Endothelial cell of hepatic sinusoid (primary cell): ENCODE measurements around the gene CCDC102B.
"Not testable (repeated sequence)": the region's sequence is repeated elsewhere in the genome, so short reads cannot be mapped to it uniquely, and the experiment has no call there.

ENCODE experiments used
- in situ Hi-C: cut with HindIII; loops from 2 replicates; pipeline ENCODE4 v1.10.0; 2017; ENCODE audit warnings: low sequenced_read_pairs

Gene CCDC102B

GRCh38 chr18:68826121-68826520, 28.2 kb downstream of the CCDC102B start:
- in situ Hi-C loops: no loop called here

GRCh38 chr18:68830256-68831045, 32.6 kb downstream of the CCDC102B start:
- in situ Hi-C loops: no loop called here

- in situ Hi-C loops: no loop called here
Measured at GRCh38 chr18:68833756-68834155, 35.9 kb downstream of the CCDC102B start.

GRCh38 chr18:68837665-68838451, 40.0 kb downstream of the CCDC102B start:
- in situ Hi-C loops: no loop called here

GRCh38 chr18:68839701-68840100, 41.8 kb downstream of the CCDC102B start:
- in situ Hi-C loops: no loop called here

GRCh38 chr18:68840554-68841263, 42.8 kb downstream of the CCDC102B start:
- in situ Hi-C loops: no loop called here

GRCh38 chr18:68841301-68841700, 43.4 kb downstream of the CCDC102B start:
- in situ Hi-C loops: no loop called here

- in situ Hi-C loops: no loop called here
Measured at GRCh38 chr18:68842951-68843350, 45.1 kb downstream of the CCDC102B start.

- in situ Hi-C loops: no loop called here
Measured at GRCh38 chr18:68843473-68844089, 45.7 kb downstream of the CCDC102B start.

GRCh38 chr18:68847219-68847837, 49.4 kb downstream of the CCDC102B start:
- in situ Hi-C loops: no loop called here

GRCh38 chr18:68848242-68848641, 50.4 kb downstream of the CCDC102B start:
- in situ Hi-C loops: no loop called here

- in situ Hi-C loops: no loop called here
Measured at GRCh38 chr18:68854786-68855391, 57.0 kb downstream of the CCDC102B start.

GRCh38 chr18:68855491-68855890, 57.6 kb downstream of the CCDC102B start:
- in situ Hi-C loops: no loop called here

- in situ Hi-C loops: no loop called here
Measured at GRCh38 chr18:68861365-68861764, 63.5 kb downstream of the CCDC102B start.

- in situ Hi-C loops: no loop called here
Measured at GRCh38 chr18:68865021-68865420, 67.1 kb downstream of the CCDC102B start.

- in situ Hi-C loops: no loop called here
Measured at GRCh38 chr18:68865503-68865902, 67.6 kb downstream of the CCDC102B start.

- in situ Hi-C loops: no loop called here
Measured at GRCh38 chr18:68873003-68873402, 75.1 kb downstream of the CCDC102B start.

- in situ Hi-C loops: no loop called here
Measured at GRCh38 chr18:68874361-68874760, 76.5 kb downstream of the CCDC102B start.

- in situ Hi-C loops: not testable (repeated sequence)
Measured at GRCh38 chr18:68879947-68880346, 82.1 kb downstream of the CCDC102B start.

- in situ Hi-C loops: no loop called here
Measured at GRCh38 chr18:68887410-68887809, 89.5 kb downstream of the CCDC102B start.
